Measurements from ENCODE around the gene KRT83. TPM values are rescaled to one million over a fixed set of nuclear protein-coding genes. Genes with fewer than 3 reads are reported as not detected.

KRT83 gene
- total and polyA plus RNA-seq, 11 donors: not detected

DNA sequence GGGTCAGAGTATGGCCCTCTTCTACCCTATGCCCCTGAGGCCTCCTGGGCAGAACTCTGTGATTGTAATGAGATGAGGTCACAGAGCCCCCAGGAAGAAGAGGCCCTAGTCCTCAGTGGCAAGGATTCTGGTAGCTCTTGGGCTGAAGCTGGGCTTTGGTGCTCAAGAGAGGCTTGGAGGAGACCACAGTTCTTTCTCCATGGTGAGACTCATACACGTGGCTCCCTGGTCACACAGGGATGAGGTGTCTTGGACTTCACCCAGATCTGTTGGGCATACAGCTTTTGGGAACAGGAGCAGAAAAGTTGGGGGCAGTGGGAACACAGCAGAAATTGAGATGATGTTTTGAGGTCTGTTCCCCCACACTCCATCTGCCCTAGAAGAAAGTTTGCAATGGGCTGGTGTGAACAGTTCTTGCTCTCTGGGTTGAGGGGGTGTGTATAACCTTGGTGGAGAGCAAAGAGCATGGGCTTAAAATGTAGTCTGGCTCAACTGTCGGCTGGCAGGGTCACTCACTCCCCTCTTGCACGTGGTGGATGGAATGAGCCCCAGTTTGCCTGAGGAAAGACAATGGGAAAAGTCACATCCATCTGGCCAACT is 46.6 kb downstream of the KRT83 start, which contains the start of gene KRT86:
KRT86 (plus strand) TSS at position 125 of the 600 bp plus-strand sequence. CDS start 27,272 bp downstream, outside the sequence.
- H3K27ac ChIP-seq: no peak within 1 kb of the TSS
- H3K4me3 ChIP-seq: no peak within 1 kb of the TSS
- DNase-seq (no peak), ATAC-seq (no peak)
- peaks cover 0 to 53% (median 3%) of the 10 kb centered on the region in 9 donors for H3K27me3 ChIP-seq
- no peaks in the 10 kb centered on the region for H3K36me3 ChIP-seq
- TF ChIP-seq, protein P1, sequence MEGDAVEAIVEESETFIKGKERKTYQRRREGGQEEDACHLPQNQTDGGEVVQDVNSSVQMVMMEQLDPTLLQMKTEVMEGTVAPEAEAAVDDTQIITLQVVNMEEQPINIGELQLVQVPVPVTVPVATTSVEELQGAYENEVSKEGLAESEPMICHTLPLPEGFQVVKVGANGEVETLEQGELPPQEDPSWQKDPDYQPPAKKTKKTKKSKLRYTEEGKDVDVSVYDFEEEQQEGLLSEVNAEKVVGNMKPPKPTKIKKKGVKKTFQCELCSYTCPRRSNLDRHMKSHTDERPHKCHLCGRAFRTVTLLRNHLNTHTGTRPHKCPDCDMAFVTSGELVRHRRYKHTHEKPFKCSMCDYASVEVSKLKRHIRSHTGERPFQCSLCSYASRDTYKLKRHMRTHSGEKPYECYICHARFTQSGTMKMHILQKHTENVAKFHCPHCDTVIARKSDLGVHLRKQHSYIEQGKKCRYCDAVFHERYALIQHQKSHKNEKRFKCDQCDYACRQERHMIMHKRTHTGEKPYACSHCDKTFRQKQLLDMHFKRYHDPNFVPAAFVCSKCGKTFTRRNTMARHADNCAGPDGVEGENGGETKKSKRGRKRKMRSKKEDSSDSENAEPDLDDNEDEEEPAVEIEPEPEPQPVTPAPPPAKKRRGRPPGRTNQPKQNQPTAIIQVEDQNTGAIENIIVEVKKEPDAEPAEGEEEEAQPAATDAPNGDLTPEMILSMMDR (IDR thresholded peaks at IDR 0.05): no peak
- TF ChIP-seq POLR2A (IDR thresholded peaks at IDR 0.05): no peak
- intact Hi-C loops (cut with DNase I): loop anchor here in 5 of 10 donors (2.0 to 10.0 kb wide), 6 partner anchors 20 to 117 kb away; no protein-coding TSS in a partner anchor
- 56 to 74% (median 65%) methylated on average over 3 of the region's 3 CpGs for WGBS, 4 donors
- H3K9me3 ChIP-seq: no peaks in the 10 kb centered on the region
- H3K4me1 ChIP-seq: peaks cover 0 to 11% (median 5%) of the 10 kb centered on the region in 12 donors

DNA sequence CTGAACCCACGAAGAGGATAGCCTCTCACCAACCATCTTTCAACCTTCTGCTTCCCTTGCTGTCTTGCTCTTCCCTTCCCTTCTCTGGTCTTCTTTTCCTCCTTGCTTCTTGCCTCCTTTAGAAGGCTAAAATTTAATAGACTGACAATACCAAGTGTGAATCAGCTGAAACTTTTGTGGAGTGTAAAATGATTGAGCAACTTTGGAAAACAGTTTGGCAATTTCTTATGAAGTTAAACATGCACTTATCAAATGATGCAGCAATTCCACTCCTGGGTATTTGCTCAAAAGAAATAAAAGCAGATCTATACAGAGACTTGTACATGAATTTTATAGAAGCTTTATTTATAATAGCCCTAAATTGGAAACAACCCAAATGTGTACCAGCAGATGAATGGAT is 50.0 kb downstream of the KRT83 start:
- no peak for DNase-seq
- intact Hi-C loops (cut with DNase I): loop anchor here in 1 of 10 donors (10.0 kb wide), 1 partner anchor 46 kb away; no protein-coding TSS in a partner anchor
- Histone ChIP-seq H3K9me3 (no peaks in the 10 kb centered on the region), H3K4me3 (no peak overlapping the region), H3K27ac (no peak overlapping the region), H3K4me1 (no peaks in the 10 kb centered on the region), H3K27me3 (peaks cover 0 to 41% (median 0%) of the 10 kb centered on the region in 9 donors), H3K36me3 (no peaks in the 10 kb centered on the region)
- ATAC-seq: no peak
- 74 to 79% (median 76%) methylated on average over 1 of the region's 1 CpG for WGBS, 4 donors
- no peak for TF ChIP-seq POLR2A (IDR thresholded peaks at IDR 0.05)
- TF ChIP-seq, protein P1 (IDR thresholded peaks at IDR 0.05): no peak

DNA sequence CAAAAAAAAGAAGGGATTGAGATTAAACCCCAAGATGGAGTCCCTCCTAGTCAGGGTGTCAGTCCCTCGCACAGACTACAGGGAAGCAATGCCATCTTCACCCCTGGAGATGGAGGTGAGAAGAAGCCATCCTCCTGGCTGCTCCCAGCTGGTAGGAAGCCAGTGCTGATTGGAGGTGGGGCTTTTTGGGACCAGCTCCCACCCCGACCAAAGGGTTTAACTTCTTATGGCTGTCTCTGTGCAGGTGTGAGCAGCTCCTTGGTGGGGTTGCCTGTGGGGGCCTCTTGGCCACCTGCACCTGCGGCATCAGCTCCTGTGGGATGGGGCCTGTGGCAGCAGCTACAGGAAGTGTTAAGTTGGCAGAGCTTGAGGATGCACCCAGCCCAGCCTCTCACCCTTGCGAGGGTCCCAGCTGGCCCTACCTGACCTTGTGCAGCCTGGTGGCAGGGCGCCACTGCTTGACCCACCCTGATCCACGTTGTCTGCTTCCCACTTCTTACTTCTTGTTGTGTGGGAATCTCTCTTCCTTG is 50.6 kb downstream of the KRT83 start:
- 77 to 85% (median 79%) methylated on average over 5 to 6 of the region's 6 CpGs for WGBS, 4 donors
- no peak overlapping the region for H3K27ac ChIP-seq
- DNase-seq (no peak), ATAC-seq (no peak)
- H3K9me3 ChIP-seq: no peaks in the 10 kb centered on the region
- no peaks in the 10 kb centered on the region for H3K4me1 ChIP-seq
- no peaks in the 10 kb centered on the region for H3K36me3 ChIP-seq
- TF ChIP-seq, protein P1 (IDR thresholded peaks at IDR 0.05): no peak
- intact Hi-C loops (cut with DNase I): loop anchor here in 1 of 10 donors (10.0 kb wide), 1 partner anchor 46 kb away; no protein-coding TSS in a partner anchor
- peaks cover 0 to 38% (median 0%) of the 10 kb centered on the region in 9 donors for H3K27me3 ChIP-seq
- no peak overlapping the region for H3K4me3 ChIP-seq

DNA sequence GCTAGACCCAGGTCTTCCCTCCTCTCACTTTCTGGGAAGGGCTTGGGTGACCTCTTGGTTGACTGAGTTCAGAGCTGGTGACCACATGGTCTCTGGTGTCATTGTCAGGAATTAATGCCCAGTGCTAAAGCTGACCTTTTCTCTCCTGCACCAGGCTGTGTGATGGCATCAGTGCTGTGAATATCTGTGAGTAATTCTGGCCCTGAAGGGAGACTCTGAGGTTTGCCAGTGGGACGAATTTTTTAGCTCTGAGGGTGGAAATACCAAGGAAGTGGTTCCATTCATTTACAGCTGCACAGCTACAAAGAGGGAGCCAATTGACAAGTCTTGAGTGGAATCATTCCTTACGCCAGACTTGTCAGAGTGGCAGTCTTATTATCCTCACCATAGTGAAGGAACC is 53.0 kb downstream of the KRT83 start:
- DNase-seq (no peak), ATAC-seq (no peak)
- H3K4me1 ChIP-seq: no peaks in the 10 kb centered on the region
- TF ChIP-seq, protein P1 (IDR thresholded peaks at IDR 0.05): no peak
- TF ChIP-seq POLR2A (IDR thresholded peaks at IDR 0.05): no peak
- H3K4me3 ChIP-seq: no peak overlapping the region
- H3K36me3 ChIP-seq: no peaks in the 10 kb centered on the region
- no peak overlapping the region for H3K27ac ChIP-seq
- peaks cover 0 to 29% (median 0%) of the 10 kb centered on the region in 9 donors for H3K27me3 ChIP-seq
- 46 to 72% (median 70%) methylated on average over 2 of the region's 2 CpGs for WGBS, 4 donors
- intact Hi-C loops (cut with DNase I): no loop called here
- H3K9me3 ChIP-seq: no peaks in the 10 kb centered on the region
